HL-60 (cell line): Measurements from ENCODE around the gene AK1.

Experiments used
- DNase-seq, 2 experiments: peaks; one replicate each; pipeline ENCODE4 v3.0.0-alpha.2; 2010 to 2020; ENCODE audit warnings: low read depth in 1 of 2, low spot score in 1 of 2
- H3K27ac ChIP-seq: fragments of 250-450 bp; sonication (Bioruptor Pico); replicated peaks from 2 replicates; pipeline ENCODE4 v1.5.1; 2020; ENCODE audit warnings: mild to moderate bottlenecking, moderate library complexity
- H3K27me3 ChIP-seq: fragments of 250-450 bp; sonication (Bioruptor Pico); 2 replicates; pipeline ENCODE4 v1.5.1; 2021; ENCODE audit warnings: mild to moderate bottlenecking, moderate library complexity; ENCODE audit not compliant: insufficient read depth, poor library complexity, severe bottlenecking
- H3K4me3 ChIP-seq: replicated peaks from 2 replicates; pipeline ENCODE4 v1.5.1; 2011; ENCODE audit warnings: mild to moderate bottlenecking, control low read depth, low read length; ENCODE audit not compliant: insufficient read depth
- CTCF ChIP-seq: IDR thresholded peaks from one replicate; pipeline ENCODE4 v1.5.1; 2011; ENCODE audit warnings: low read length, control low read depth, inconsistent platforms; ENCODE audit not compliant: insufficient read depth
- GABPA ChIP-seq: IDR thresholded peaks from 2 replicates; pipeline ENCODE4 v1.6.1; 2012; ENCODE audit warnings: low read depth
- POLR2AphosphoS5 ChIP-seq: IDR thresholded peaks from 2 replicates; pipeline ENCODE4 v1.6.1; 2012; ENCODE audit warnings: low read depth
- SPI1 ChIP-seq: IDR thresholded peaks from 2 replicates; pipeline ENCODE4 v1.6.1; 2012; ENCODE audit warnings: low read depth, mild to moderate bottlenecking, borderline replicate concordance
- TF ChIP-seq, protein P1 (sequence below): IDR thresholded peaks from 2 replicates; pipeline ENCODE4 v1.6.1; 2012; ENCODE audit warnings: low read depth; ENCODE audit not compliant: insufficient replicate concordance

AK1 gene

DNA sequence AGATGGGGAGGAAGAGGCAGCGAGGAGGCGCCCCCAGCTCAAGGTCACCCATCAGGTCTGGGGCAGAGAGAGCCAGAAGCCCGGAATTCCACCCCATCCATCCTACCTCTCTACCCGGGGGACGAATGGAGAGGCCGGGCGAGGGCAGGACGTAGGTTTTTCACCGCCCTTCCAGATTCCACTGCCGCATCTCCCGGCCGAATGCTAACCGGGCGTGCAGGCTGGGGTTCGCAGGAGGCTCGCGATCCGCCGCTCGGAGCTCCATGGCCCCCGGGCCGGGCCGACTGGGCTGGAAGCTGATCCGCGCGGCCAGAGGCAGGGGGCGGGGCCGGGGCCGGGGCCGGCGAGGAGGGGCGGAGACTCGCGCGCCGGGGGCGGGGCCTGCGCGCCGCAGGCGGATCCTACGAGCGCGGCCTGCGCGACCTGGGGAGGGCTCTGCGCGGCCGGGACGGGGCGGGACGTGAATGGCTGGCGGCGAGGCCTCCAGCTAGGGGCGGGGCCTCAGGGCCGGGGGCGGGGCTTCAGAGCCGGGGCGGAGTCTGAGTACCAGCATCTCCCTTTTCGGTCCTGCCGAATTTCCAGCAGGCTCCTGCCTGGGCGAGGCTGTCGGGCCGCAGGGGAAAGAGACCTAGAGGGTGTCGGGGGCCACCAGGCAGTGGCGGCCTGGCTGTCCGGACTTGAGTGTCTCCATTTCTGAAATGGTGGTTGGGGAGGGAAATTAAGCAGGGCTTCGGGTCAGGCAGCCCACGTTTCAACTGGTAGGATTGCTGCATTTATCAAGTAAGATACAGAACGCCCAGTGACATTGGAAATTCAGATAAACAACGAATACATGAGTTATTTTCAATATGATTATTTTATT, 39.5 kb upstream of the AK1 start, which contains the start of gene ST6GALNAC4:
ST6GALNAC4 (minus strand) TSS at position 322 of the 862 bp plus-strand sequence. CDS start 622 bp downstream, outside the sequence.
- H3K27me3 ChIP-seq = no peaks in the 10 kb centered on the region
- DNase-seq = peak; percentile 76 to 88
- TF ChIP-seq GABPA (no peak), CTCF (no peak), SPI1 (no peak), POLR2AphosphoS5 (0 out of 2 replicates have a peak, but pooled peaks have one; percentile 25)
- TF ChIP-seq, protein P1, sequence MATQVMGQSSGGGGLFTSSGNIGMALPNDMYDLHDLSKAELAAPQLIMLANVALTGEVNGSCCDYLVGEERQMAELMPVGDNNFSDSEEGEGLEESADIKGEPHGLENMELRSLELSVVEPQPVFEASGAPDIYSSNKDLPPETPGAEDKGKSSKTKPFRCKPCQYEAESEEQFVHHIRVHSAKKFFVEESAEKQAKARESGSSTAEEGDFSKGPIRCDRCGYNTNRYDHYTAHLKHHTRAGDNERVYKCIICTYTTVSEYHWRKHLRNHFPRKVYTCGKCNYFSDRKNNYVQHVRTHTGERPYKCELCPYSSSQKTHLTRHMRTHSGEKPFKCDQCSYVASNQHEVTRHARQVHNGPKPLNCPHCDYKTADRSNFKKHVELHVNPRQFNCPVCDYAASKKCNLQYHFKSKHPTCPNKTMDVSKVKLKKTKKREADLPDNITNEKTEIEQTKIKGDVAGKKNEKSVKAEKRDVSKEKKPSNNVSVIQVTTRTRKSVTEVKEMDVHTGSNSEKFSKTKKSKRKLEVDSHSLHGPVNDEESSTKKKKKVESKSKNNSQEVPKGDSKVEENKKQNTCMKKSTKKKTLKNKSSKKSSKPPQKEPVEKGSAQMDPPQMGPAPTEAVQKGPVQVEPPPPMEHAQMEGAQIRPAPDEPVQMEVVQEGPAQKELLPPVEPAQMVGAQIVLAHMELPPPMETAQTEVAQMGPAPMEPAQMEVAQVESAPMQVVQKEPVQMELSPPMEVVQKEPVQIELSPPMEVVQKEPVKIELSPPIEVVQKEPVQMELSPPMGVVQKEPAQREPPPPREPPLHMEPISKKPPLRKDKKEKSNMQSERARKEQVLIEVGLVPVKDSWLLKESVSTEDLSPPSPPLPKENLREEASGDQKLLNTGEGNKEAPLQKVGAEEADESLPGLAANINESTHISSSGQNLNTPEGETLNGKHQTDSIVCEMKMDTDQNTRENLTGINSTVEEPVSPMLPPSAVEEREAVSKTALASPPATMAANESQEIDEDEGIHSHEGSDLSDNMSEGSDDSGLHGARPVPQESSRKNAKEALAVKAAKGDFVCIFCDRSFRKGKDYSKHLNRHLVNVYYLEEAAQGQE = no peak
- H3K4me3 ChIP-seq = peak within 1 kb of the TSS; percentile 74
- H3K27ac ChIP-seq = no peak within 1 kb of the TSS

GRCh38 chr9:127915801-127916719, 38.6 kb upstream of the AK1 start:
- TF ChIP-seq GABPA = no peak
- TF ChIP-seq CTCF = no peak
- TF ChIP-seq POLR2AphosphoS5 = no peak
- no peak for TF ChIP-seq SPI1
- TF ChIP-seq, protein P1 = no peak
- peak overlapping the region; percentile 74 for H3K4me3 ChIP-seq
- H3K27me3 ChIP-seq = no peaks in the 10 kb centered on the region
- DNase-seq = no peak
- no peak overlapping the region for H3K27ac ChIP-seq

- no peaks in the 10 kb centered on the region for H3K27me3 ChIP-seq
- no peak overlapping the region for H3K27ac ChIP-seq
- no peak for DNase-seq
- TF ChIP-seq POLR2AphosphoS5 (no peak), SPI1 (no peak), GABPA (no peak), CTCF (no peak)
- TF ChIP-seq, protein P1 = no peak
- H3K4me3 ChIP-seq = no peak overlapping the region
These were observed 37.9 kb upstream of the AK1 start for GRCh38 chr9:127915325-127915752.
